Measurements from ENCODE around the gene FADS2. TPM values are rescaled to one million over a fixed set of nuclear protein-coding genes. Genes with fewer than 3 reads are reported as not detected.
A peak's percentile ranks its signal among the peaks of the same experiment; 100 is the strongest.

The FADS2 gene
- total RNA-seq, 2 donors from 2014 or later: 60.3 to 123 TPM

DNA sequence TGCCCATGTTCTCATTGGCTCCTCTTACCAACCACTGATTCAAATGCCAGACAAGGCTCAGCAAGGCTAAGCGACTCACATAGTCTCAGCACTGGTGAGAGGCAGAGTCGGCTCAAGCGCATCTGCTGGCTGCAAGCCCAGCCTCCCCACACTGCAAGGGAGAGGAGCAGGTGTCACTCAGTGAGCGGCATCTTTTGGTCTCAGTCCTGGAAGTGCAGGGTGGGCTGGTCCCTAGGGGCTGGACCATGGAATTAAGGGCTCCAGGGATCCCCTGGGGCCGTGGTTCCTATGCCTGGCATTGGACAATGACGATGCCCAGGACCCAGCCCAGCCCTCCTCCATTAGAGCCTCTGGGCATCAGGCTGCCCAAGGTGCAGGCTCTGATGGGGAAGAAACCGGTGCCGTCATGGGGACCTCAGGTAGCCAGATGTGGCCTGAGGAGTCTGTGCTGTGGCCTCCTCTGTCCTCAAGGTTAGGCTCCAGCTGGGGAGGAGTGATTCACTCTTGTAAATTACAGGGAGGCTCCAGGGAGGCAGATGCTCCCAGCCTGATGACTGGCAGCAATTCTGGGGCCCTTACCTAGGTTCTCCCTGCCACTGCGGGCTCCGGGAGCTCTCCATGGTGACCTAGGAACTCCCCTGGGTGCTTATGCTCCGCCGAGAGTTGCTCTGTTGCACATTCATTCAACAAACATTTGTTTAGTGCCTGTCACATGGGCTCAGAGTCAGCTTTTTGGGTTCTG is 28.0 kb downstream of the FADS2 start:
- intact Hi-C loops (cut with DNase I): loop anchor here in 1 of 2 donors (1.0 kb wide), 1 partner anchor 46 kb away; no protein-coding TSS in a partner anchor
- no peak for DNase-seq (ENCODE audit: low spot score)

DNA sequence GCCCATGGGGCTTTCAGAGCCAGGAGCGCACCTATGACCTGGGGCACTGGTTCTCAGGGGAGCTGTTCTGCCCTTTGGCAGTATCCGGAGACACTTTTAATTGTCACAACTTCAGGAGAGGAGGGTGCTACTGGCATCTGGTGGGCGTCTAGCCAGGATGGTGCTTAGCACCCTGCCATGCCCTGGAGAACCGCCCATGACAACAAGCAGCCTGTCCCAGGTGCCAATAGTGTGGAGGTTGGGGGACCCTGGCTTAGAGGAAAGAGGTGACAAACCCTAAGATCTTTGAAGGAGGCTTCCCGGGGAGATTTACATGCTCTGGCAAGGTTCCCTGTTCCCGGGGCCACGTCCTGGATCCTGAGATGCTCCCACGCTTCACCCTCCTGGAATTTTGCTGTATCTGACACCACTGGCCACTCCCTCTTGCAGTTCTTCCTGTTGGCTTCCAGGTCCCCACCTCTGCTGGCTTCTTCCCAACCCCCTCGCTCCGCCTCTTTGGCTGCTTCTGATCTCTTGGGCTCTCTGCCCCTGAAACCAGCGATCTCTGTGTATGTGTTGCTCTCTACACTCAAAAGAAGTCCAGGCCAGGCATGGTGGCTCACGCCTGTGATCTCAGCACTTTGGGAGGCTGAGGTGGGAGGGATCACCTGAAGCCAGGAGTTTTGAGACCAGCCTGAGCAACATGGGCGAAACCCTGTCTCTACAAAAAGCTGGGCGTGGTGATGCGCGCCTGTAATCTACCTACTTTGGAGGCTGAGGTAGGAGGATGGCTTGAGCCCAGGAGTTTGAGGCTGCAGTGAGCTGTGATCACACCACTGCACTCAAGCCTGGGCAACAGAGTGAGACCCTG is 32.2 kb downstream of the FADS2 start:
- no peak for DNase-seq (ENCODE audit: low spot score)
- intact Hi-C loops (cut with DNase I): no loop called here

DNA sequence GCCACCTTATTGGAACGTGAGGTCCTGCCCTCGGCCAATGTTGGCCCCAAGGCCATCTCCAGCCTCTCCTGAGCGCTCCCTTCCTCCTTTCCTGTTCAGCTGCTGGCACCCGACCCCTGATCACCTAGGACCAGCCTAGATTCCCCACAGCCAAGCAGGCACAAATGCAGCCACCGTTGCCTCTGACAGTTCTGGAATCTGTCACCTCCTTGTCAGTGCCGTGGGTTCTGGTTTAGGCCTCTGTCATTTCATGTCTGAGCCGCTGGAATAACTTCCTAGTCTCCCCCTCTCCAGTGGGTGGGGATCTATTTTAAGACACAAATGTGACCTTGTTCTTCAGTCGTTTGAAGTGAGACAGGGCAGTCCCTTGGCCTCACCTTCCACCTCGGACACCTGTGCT is 33.5 kb downstream of the FADS2 start:
- DNase-seq (ENCODE audit: low spot score): no peak
- intact Hi-C loops (cut with DNase I): no loop called here

DNA sequence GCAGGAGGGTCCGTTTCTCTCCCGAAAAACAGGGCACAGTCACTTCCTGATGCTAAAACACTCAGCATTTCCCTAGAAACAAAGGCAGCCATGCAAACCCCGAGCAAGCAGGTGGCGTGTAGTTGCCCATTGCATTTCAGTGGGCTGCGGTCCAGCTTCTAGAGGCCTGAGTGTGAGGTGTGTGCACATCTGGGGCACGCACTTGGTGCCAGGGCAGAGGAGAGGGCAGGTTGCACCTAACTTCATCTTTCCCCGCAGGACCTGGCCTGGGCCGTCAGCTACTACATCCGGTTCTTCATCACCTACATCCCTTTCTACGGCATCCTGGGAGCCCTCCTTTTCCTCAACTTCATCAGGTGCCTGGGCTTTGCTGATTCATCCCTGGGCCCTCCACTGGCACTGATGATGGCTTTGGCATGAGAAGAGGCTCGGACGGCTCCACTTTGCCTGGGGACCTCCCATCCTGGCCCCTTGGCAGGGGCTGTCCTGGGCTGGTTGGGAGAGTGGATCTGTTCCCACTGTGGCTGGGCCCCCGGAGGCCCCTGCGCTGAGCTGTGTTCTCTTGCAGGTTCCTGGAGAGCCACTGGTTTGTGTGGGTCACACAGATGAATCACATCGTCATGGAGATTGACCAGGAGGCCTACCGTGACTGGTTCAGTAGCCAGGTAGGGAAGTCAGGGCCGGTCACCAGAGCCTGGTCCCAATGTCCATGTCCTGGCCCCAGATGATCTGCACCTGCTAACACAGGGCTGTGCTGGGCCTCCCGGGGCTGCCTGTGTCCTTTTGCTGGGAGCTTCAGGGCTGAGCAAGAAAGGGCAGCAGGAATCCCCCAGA is 34.8 kb downstream of the FADS2 start:
- intact Hi-C loops (cut with DNase I): no loop called here
- no peak for DNase-seq (ENCODE audit: low spot score)

DNA sequence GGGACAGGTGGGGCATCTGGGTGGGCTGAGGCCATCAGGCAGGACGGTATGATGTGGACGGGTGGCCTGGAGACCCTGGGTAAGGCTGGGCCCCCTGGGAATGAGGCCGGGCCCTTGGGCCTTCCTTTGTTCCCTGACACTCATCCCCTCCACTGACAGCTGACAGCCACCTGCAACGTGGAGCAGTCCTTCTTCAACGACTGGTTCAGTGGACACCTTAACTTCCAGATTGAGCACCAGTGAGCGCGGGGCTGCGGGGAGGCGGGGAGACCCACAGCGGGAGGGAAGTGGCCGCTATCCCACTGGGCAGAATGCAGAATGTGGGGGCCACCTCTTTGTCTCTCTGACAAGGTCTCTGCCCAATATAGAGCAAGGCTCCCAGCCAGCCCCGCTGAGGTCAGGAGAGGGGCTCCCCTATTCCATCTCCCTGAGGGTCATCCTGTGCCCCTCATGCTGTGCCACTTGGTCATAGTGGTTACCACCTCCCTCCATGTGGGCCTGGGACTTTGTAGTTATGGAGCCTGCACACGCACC is 35.5 kb downstream of the FADS2 start:
- intact Hi-C loops (cut with DNase I): loop anchor here in 1 of 2 donors (1.0 kb wide), 1 partner anchor 10 kb away; no protein-coding TSS in a partner anchor
- DNase-seq (ENCODE audit: low spot score): no peak

DNA sequence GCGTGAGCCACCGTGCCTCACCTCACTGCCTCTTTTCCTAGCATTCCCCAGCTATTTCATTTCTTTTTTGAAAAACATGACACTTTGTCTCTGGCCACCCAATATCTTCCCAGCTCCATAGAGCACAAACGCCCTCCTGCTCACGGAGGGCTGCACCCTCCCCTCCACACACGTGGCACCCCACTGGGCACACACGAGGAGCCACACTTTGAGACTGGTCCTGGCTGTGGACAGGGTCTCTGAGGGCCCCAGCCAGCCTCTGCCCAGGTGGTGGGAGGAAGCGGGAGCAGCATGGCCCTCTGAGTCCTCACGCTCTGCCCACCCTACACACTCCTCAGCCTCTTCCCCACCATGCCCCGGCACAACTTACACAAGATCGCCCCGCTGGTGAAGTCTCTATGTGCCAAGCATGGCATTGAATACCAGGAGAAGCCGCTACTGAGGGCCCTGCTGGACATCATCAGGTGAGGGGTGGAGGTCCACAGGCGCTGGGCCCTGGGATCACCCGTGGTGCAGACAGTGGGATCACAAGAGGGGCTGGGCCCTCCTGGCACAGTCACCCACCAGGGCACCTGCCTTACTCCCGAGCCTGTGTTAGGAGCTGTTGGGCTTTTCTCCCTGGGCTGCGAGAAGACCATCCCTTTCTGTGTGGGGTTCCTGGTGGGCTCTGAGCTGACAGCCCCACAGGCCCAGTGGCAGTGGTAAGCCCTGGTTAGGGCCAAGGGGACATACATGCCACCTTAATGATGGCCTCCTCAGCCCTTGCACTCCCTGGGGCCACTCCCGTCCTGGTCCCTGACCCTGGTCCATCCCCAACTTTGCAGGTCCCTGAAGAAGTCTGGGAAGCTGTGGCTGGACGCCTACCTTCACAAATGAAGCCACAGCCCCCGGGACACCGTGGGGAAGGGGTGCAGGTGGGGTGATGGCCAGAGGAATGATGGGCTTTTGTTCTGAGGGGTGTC is 37.0 kb downstream of the FADS2 start:
- intact Hi-C loops (cut with DNase I): loop anchor here in 1 of 2 donors (1.0 kb wide), 1 partner anchor 12 kb away; no protein-coding TSS in a partner anchor
- DNase-seq (ENCODE audit: low spot score): no peak

DNA sequence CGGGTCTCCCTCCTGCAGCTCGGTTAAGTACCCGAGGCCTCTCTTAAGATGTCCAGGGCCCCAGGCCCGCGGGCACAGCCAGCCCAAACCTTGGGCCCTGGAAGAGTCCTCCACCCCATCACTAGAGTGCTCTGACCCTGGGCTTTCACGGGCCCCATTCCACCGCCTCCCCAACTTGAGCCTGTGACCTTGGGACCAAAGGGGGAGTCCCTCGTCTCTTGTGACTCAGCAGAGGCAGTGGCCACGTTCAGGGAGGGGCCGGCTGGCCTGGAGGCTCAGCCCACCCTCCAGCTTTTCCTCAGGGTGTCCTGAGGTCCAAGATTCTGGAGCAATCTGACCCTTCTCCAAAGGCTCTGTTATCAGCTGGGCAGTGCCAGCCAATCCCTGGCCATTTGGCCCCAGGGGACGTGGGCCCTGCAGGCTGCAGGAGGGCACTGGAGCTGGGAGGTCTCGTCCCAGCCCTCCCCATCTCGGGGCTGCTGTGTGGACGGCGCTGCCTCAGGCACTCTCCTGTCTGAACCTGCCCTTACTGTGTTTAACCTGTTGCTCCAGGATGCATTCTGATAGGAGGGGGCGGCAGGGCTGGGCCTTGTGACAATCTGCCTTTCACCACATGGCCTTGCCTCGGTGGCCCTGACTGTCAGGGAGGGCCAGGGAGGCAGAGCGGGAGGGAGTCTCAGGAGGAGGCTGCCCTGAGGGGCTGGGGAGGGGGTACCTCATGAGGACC is 38.3 kb downstream of the FADS2 start:
- intact Hi-C loops (cut with DNase I): no loop called here
- no peak for DNase-seq (ENCODE audit: low spot score)

DNA sequence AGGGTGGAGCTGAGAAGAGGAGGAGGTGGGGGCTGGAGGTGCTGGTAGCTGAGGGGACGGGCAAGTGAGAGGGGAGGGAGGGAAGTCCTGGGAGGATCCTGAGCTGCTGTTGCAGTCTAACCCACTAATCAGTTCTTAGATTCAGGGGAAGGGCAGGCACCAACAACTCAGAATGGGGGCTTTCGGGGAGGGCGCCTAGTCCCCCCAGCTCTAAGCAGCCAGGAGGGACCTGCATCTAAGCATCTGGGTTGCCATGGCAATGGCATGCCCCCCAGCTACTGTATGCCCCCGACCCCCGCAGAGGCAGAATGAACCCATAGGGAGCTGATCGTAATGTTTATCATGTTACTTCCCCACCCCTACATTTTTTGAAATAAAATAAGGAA is 38.9 kb downstream of the FADS2 start:
- intact Hi-C loops (cut with DNase I): no loop called here
- no peak for DNase-seq (ENCODE audit: low spot score)

DNA sequence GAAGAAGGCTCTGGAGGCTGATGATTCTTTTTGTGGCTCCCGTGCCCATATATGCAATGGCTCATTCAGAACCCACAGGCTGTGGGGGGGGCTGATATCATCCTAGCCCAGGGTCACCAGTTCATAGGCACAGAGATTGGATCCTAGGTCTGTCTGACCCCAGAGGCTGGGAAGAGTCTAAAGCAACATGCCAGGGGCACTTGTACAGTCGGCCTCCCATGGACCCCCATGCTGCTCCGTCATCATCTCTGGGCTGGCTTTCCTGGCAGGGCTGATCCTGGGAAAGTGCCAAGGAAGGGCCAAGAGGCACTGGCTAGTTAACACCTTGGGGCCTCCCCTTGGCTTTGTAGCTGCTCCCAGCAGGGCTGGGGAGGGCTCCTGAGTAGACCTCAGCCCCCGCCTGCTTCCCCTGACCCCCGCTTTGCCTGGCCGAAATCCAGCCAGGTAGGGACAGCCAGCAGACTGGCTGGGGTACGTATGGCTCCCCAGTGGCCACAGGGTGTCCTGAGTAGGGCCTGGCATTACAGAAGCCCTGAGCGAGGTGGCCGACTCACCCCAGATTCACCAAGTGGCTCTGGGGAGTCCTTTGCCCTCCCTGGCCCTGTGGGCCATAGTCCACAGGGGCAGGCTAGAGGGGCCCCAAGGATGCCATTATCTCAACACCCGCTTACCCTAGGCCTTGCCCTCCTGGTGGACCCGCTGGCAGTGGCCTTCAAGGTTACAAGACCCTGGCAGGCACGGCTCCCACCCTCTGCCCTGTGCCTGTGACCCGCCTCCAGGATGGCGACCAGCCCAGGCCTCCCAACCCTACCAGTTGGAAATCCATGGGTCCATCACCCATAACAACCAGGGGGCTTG is 40.7 kb downstream of the FADS2 start:
- DNase-seq (ENCODE audit: low spot score): no peak
- intact Hi-C loops (cut with DNase I): no loop called here

DNA sequence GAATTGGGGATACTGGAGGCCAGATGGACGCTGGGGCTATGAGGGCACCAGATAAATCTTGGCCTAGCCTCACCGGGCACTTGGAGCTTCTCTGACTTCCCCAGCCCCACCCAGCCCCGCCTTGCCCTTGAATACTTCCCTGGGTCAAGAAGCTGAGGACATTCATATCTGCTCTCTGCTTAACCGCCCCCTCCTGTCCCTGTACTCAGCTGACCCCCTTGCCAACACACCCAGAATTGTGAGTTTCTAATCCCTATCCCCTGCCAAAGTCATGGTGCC is 41.3 kb downstream of the FADS2 start:
- intact Hi-C loops (cut with DNase I): no loop called here

DNA sequence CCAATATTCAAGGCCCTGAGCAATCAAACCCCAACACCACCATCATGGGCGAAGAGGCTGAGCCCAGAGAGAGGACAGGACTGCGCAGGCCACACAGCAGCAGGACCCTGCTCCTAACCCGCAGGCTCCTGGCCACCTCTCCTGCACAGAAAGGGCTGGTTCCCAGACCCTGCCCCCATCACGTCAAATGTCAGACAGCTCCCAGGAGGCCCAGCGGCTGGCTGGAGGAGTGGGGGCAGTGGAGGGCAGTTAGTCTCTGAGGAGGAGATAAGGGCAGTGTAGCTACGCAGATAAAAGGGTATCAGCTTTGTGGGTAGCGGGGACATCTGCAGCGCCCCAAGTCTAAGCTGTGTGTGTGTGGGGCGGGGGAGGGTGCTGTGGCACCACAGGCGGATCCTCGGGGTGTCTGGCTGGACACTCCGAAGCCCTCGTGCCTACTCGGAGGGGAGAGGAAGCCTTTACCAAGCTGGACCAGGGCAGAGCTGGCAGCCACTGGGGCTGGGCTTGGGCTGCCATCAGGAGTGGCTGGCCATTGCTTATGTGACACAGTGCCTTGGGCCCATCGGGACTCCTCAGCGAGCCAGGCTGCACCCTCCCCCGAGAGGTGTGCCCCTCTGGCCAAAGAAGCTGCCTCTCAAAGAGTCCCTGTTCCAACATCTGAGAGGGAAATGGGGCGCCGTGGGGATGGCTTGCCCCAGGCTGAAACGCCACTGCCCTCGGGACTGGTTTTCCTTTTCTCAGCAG is 41.8 kb downstream of the FADS2 start:
- intact Hi-C loops (cut with DNase I): no loop called here
- no peak for DNase-seq (ENCODE audit: low spot score)

More for the DNA sequence above, 41.3 kb downstream of the FADS2 start:
- no peak for DNase-seq (ENCODE audit: low spot score)

DNA sequence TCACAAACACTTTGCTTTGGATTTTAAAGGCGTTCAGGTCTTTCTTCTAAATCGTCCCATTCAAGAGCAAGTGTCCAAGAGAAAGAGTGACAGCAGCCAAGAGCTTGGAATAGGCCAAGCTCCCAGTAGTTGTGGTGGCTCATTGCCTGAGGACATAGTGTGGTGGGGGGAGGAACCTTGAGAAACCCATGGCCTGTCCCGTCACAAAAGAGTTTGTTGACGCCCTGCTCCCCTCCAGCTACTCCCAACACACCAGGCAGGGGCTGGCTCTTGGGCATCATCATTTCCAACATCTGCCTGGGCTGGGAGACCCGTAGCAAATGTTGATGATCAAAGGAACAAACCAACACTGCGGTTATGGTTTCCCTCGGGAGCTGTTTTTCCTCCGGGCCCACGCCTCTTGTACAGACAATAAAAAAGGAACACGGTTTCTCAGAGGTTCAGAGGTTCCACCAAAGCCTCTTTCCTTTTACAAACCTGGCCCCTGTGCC is 42.5 kb downstream of the FADS2 start:
- intact Hi-C loops (cut with DNase I): no loop called here
- no peak for DNase-seq (ENCODE audit: low spot score)

DNA sequence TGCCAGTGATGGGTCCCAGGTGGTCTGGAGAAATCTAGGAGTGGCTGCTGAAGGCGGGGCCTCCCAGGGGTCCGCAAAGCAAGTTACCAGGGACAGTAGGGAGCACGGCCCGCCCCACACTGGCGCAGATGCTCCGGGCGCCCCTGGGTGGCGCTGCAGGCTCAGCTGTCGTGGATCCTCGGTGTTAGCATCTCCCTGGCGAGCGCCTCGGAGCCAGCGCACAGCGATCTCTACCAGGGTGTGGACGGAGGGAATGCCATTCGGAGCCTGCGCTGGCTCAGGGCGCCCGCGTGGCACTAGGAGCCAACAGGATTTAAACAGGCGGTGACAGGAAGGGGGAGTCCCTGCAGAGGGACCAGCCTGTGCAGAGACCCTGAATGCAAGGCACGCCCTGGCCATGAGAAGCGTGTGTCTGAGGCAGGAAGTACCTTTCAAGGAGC is 43.1 kb downstream of the FADS2 start:
- peak; percentile 96 for DNase-seq (ENCODE audit: low spot score)
- intact Hi-C loops (cut with DNase I): no loop called here

DNA sequence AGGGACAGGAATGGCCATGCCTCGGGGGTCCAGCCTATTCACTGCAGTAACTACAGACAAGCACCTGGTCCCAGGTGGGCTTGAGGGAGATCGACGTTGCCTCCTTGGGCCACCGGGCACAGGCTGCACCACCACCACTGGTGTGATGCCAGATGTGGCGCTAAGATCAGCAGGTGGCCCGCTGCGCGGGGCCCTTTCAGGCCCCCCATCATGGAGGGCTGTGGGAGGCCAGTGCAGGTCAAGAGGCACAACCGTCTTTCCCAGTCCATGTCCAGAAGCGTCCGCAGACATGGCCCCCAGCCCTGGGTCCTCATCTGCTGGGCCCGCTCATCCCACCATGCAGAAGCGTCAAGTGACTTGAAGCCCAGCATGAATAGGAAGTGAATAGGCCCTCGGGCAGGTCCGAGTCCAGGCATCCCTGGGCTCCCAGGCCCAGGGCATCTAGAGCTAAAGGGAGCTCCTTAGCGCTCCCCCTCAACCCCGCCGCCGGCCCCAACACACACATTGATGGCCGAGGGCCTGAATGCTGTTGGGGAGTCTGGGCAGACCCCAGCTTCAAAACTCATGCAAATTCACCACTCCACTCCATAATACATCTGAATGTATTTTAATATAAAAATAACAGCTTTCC is 45.0 kb downstream of the FADS2 start:
- DNase-seq (ENCODE audit: low spot score): no peak
- intact Hi-C loops (cut with DNase I): loop anchor here in 1 of 2 donors (2.0 kb wide), 1 partner anchor 74 kb away; no protein-coding TSS in a partner anchor

DNA sequence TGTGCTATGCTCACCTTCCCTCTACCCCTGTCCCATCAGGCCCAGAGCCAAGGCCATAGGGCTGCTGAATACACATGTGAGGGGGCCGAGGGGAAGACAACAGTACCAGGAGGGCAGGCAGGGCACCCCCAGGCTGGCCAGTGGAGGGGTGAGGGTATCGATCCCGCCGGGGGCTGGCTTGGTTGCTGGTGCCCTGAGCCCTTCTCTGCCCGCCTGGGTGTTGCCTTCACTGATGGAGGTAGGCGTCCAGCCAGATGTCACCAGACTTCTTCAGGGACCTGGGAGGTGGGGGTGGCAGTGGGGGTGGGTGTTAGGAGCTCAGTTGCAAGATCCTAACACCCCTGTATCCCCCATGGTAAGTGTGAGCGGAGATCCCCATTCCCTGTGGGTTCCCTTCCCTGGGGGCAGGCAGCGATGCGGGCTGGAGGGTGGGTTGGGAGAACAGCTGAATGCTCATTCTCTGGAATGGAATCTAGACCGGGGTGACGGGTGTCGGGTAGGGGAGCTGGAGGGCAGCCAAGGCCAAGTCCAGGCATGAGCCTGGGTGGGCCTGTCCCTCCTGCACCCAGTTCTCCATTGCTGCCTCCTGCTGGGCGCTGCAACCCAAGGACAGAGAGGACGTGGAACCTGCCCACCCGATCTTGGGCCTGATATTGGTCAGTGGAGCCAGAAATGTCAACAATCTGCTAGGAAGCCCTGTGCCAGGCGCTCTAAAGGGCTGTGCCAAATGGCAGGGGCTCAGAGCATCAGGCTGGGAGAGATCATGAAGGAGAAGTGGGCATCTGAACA is 45.7 kb downstream of the FADS2 start:
- no peak for DNase-seq (ENCODE audit: low spot score)
- intact Hi-C loops (cut with DNase I): loop anchor here in 1 of 2 donors (2.0 kb wide), 1 partner anchor 75 kb away; no protein-coding TSS in a partner anchor
